Melanocyte of skin (primary cell): ENCODE results near the gene MAPKBP1. TPM values are rescaled to one million over a fixed set of nuclear protein-coding genes. Genes with fewer than 3 reads are reported as not detected.

Experiments used
- small RNA-seq, 2 donors: library from RNA; depleted of rRNA; stranded (forward); fragments of <200 nt; gene quantifications; one replicate each; pipeline ENCODE3, GENCODE V24; 2012
- total RNA-seq, 2 donors: library from RNA; depleted of rRNA; stranded (reverse); fragments of >200 nt; gene quantifications; 2 replicates each; pipeline ENCODE4 v1.2.3, GENCODE V29; 2012

MAPKBP1 gene
- 10 to 100 TPM; 26.0 to 37.2 TPM for total RNA-seq

DNA sequence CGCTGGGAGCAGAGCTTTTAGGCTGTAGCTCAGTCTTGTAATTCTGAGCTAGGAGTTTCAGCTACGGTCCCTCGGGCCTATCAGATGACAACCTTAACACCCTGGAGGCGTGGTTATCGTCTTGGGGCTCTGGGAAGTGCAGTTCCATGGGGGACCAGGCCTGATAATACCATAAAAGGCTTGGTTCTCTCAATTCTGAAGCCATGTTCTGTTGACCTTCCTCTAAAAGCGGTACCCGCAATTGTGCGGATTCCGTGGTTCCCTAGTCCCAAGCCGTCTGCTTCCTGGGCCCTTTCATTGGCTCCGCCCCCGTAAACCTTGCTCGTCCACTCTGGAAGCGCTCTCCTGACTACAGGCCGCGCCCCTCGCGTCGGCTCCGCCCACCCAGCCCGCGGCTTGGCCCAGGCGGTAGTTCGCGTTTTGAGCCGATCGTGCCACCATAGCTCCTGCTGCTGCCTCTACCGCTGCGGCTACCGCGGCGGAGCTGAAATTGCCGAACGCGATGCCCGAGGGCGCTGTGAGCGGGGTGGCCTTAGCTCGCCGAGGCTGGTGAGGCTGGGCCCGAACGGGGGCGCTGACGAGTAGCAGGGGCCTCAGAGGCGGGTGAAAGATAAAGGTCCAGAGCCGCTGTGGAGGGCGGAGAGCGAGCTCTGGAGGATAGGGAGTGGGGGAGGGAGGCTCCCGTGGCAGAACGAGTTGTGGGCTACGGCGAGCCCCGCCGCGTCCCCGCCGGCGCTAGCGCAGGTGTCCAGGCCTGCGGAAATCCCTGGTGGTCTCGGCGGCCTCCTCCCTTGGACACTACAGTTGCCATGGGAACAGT is at the start of gene MAPKBP1:
MAPKBP1 (plus strand) TSS at position 423 of the 820 bp plus-strand sequence. CDS start 792 bp downstream, outside the sequence.

DNA sequence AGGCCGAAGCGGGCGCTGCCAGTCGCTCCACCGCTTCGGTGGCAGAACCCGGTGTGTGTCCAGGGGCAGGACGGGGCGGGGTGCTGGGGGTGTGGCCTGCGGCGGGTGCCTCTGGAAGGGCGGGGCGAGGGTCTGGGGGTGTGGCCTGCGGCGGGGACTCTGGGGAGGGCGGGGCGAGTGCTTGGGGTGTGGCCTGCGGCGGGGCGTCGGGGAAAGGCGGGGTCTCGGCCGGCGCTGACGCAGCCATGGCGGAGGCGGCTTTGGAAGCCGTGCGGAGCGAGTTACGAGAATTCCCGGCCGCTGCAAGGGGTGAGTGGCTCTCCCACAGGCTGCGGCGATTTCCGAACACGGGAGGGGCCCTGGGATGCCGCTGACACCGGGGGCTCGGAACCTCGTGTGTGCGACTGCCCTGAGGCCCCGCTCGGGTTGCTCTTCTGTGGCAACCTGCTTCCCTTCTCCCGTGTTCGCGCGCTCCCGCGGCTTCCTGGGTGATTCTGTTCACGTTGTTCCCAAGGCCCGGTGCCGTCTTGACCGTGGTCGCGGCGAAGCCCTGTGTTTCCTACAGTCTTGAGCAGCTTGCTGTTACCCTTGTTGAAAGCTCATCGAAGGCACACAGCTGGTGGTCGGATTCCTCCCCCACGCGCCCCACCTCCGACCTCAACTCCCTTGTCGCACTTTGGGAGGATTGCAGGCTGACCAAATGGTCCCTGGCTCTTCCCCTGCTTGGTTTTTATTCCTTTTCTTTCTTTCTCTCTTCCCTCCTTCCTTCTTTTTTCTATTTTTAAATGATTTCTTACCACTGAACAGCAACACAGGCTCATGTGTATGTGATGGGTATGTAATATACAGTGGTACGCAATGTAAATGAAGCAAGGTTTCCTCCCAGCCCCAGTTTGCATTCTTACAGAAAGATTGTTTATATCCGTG is 53.9 kb downstream of the MAPKBP1 start, which contains the start of gene JMJD7:
JMJD7 (plus strand) TSS at position 213 of the 927 bp plus-strand sequence; CDS start at position 246, 33 bp downstream.

DNA sequence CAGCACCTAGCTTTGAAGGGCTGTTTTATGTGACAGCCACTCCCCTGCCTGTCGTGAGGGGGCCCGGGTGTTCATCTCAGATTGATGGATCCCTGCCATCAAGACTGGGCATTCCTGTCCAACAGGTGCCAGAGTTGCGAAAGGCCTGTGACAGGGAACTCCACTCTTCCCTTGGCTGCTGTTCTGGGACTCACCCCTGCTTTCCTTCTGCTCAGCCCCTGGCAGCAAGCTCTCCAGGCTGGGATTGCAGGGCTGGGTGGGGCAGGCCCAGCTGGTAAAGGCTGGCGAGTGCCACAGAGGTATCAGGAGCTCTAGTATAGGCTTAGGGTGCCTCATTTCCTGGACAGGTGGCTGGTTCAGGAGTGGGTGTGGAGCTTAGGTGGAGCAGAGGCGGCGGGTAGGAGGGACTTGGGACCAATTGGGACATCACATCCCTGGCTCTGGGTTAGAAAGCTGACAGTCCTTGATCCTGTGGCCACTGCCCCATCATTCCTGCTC is 64.2 kb downstream of the MAPKBP1 start, which contains the start of gene PLA2G4B:
PLA2G4B (plus strand) TSS at position 448 of the 498 bp plus-strand sequence. CDS start 67 bp downstream, outside the sequence.

Small RNA genes within 50 kb of the gene (small RNA-seq; reads per million reads assigned to genes)
- gene JMJD7-PLA2G4B (0 reads per million in 2 donors), gene MIR4310 (0 reads per million in 2 donors), gene RNA5SP393 (0 reads per million in 2 donors)

Other genes starting within 250 kb of the MAPKBP1 start
- 10 to 100 TPM; 14.5 to 38.0 TPM for gene RPAP1, start 230.2 kb upstream of the MAPKBP1 start, total RNA-seq
- gene TYRO3, start 215.3 kb upstream of the MAPKBP1 start, total RNA-seq, result 10 to 100 TPM in 1 of 2 donors, 1 to 10 TPM in 1; 9.6 to 21.6 TPM
- gene MGA, start 114.1 kb upstream of the MAPKBP1 start, total RNA-seq, result 10 to 100 TPM; 42.0 to 44.6 TPM
- 1 to 10 TPM; 1.7 to 2.4 TPM for gene JMJD7, start 53.6 kb downstream of the MAPKBP1 start, total RNA-seq
- gene PLA2G4B, start 64.4 kb downstream of the MAPKBP1 start, total RNA-seq, result 1 to 10 TPM in 1 of 2 donors, under 1 TPM in 1; 0.33 to 1.0 TPM
- gene SPTBN5, start 119.6 kb downstream of the MAPKBP1 start, total RNA-seq, result 1 to 10 TPM; 3.0 to 3.8 TPM
- 10 to 100 TPM; 39.2 to 68.9 TPM for gene EHD4, start 198.1 kb downstream of the MAPKBP1 start, total RNA-seq
- gene PLA2G4E, start 246.6 kb downstream of the MAPKBP1 start, total RNA-seq, result not detected